Naive thymus-derived CD4-positive, alpha-beta T cell (primary cell): ENCODE measurements around the gene CNN2. TPM values are rescaled to one million over a fixed set of nuclear protein-coding genes. Genes with fewer than 3 reads are reported as not detected.

Experiments
- ATAC-seq: fragments of 150-1000 bp; cut with Tn5 transposase; 2 replicates; pipeline ENCODE4 v1.10.0; 2021; ENCODE audit warnings: mild to moderate bottlenecking, moderate library complexity
- CTCF ChIA-PET: fragments of 350-600 bp; sonication (Branson Sonifier 250); formaldehyde crosslinking; loops from one replicate; lab custom pipeline; 2021; ENCODE audit warnings: antibody characterized with exemption; lab: Charles Lee
- POLR2A ChIA-PET: fragments of 350-600 bp; sonication (Branson Sonifier 250); formaldehyde crosslinking; loops from one replicate; lab custom pipeline; 2021; ENCODE audit warnings: antibody characterized with exemption, inconsistent platforms; lab: Charles Lee
- DNase-seq, 9 donors: peaks; one replicate each; pipeline versions ENCODE4 v3.0.0 to v3.0.0-alpha.2; 2020 to 2022; ENCODE audit warnings: mixed read lengths in 1 of 9
- H3K27ac ChIP-seq: one replicate; pipeline ENCODE4 v1.7.0; 2013; ENCODE audit warnings: mild to moderate bottlenecking, low read depth, low read length, moderate library complexity
- H3K27me3 ChIP-seq, 2 donors: one replicate each; pipeline ENCODE4 v1.7.0; 2013; ENCODE audit warnings: low read length in 2 of 2, mild to moderate bottlenecking in 2 of 2, moderate library complexity in 2 of 2; ENCODE audit not compliant: control insufficient read depth in 2 of 2, insufficient read depth in 2 of 2
- H3K36me3 ChIP-seq, 3 experiments: 1 replicate in 2 of 3; 2 replicates in 1 of 3; pipeline ENCODE4 v1.7.0; 2013; ENCODE audit warnings: low read length in 3 of 3, mild to moderate bottlenecking in 3 of 3, moderate library complexity in 1 of 3; ENCODE audit not compliant: insufficient read depth in 3 of 3, control insufficient read depth in 2 of 3
- H3K4me1 ChIP-seq, 2 donors: one replicate each; pipeline ENCODE4 v1.7.0; 2013; ENCODE audit warnings: low read length in 2 of 2, mild to moderate bottlenecking in 2 of 2, moderate library complexity in 1 of 2; ENCODE audit not compliant: control insufficient read depth in 2 of 2, insufficient read depth in 2 of 2
- H3K4me3 ChIP-seq: 2 replicates; pipeline ENCODE4 v1.7.0; 2013; ENCODE audit warnings: mild to moderate bottlenecking, low read length
- H3K9me3 ChIP-seq, 3 experiments: 1 replicate in 2 of 3; 2 replicates in 1 of 3; pipeline ENCODE4 v1.7.0; 2013; ENCODE audit warnings: low read length in 3 of 3; ENCODE audit not compliant: control insufficient read depth in 2 of 3
- H3K27ac Mint-ChIP-seq, 9 donors: one replicate each; pipeline ENCODE4 v1.8.0; 2020 to 2022; ENCODE audit warnings: mixed read lengths in 9 of 9, mild to moderate bottlenecking in 8 of 9, moderate library complexity in 5 of 9, inconsistent platforms in 2 of 9
- H3K27me3 Mint-ChIP-seq, 5 donors: one replicate each; pipeline ENCODE4 v1.8.0; 2021 to 2022; ENCODE audit warnings: mixed read lengths in 5 of 5, mild to moderate bottlenecking in 1 of 5
- H3K36me3 Mint-ChIP-seq, 5 donors: one replicate each; pipeline ENCODE4 v1.8.0; 2020 to 2022; ENCODE audit warnings: mixed read lengths in 5 of 5, mild to moderate bottlenecking in 3 of 5, inconsistent platforms in 1 of 5
- H3K4me1 Mint-ChIP-seq, 7 donors: one replicate each; pipeline ENCODE4 v1.8.0; 2020 to 2022; ENCODE audit warnings: mixed read lengths in 7 of 7, mild to moderate bottlenecking in 3 of 7, inconsistent platforms in 1 of 7
- H3K4me3 Mint-ChIP-seq, 10 donors: one replicate each; pipeline ENCODE4 v1.8.0; 2020 to 2022; ENCODE audit warnings: mild to moderate bottlenecking in 10 of 10, mixed read lengths in 10 of 10, moderate library complexity in 6 of 10, inconsistent platforms in 2 of 10
- H3K9me3 Mint-ChIP-seq, 11 donors: one replicate each; pipeline ENCODE4 v1.8.0; 2020 to 2022; ENCODE audit warnings: mixed read lengths in 11 of 11, mild to moderate bottlenecking in 4 of 11, inconsistent platforms in 1 of 11, moderate library complexity in 1 of 11
- intact Hi-C, 2 donors: fragments of 100-400 bp; cut with micrococcal nuclease; formaldehyde crosslinking; loops; one replicate each; pipeline ENCODE4 v1.15.1; 2023
- polyA plus RNA-seq, 2 donors: library from polyadenylated mRNA; unstranded; fragments of 300-500 nt; fragmentation: Illumina TruSeq; gene quantifications; one replicate each; pipeline ENCODE4 v1.2.3, GENCODE V29; 2021
- total RNA-seq, 6 experiments: library from RNA in 5 of 6; stranded (reverse) in 5 of 6; gene quantifications; 1 replicate in 5 of 6; 2 replicates in 1 of 6; pipeline ENCODE4 v1.2.3 and lab custom pipeline; 2021 to 2026

CNN2 gene
- total and polyA plus RNA-seq, 7 experiments from 2014 or later = 234 to 704 (median 326) TPM

- no peak for ATAC-seq
- H3K27ac ChIP-seq = no peak overlapping the region
- peaks cover 32 to 43% of the 10 kb centered on the region in 2 donors for H3K4me1 ChIP-seq
- peaks cover 14 to 40% (median 18%) of the 10 kb centered on the region in 3 experiments for H3K36me3 ChIP-seq
- H3K4me3 Mint-ChIP-seq = peak overlapping the region in 5 of 10 donors; percentile 12 to 98 (median 44)
- H3K36me3 Mint-ChIP-seq = peaks cover 6 to 42% (median 14%) of the 10 kb centered on the region in 5 donors
- H3K27me3 Mint-ChIP-seq = no peaks in the 10 kb centered on the region
- no peak overlapping the region for H3K4me3 ChIP-seq
- DNase-seq = peak in 2 of 9 donors; percentile 5 to 26
- H3K9me3 Mint-ChIP-seq = peaks cover 0 to 2% (median 0%) of the 10 kb centered on the region in 11 donors
- H3K27me3 ChIP-seq = no peaks in the 10 kb centered on the region
- ChIA-PET POLR2A (interaction anchor here (0.7 to 9.4 kb wide), 5 partner anchors 9 to 52 kb away, joined by 3 to 342 read pairs (median 136); partner anchors contain the start of genes ARHGAP45, CNN2, RNU6-2 and TMEM259), CTCF (interaction anchor here (0.7 kb wide), 1 partner anchor 16 kb away, joined by 4 read pairs; no protein-coding TSS in a partner anchor)
- no peaks in the 10 kb centered on the region for H3K9me3 ChIP-seq
- intact Hi-C loops = loop anchor here in 1 of 2 donors (5.0 kb wide), 1 partner anchor 41 kb away; no protein-coding TSS in a partner anchor
- H3K27ac Mint-ChIP-seq = peak overlapping the region in 8 of 9 donors; percentile 66 to 98 (median 94)
- peaks cover 35 to 71% (median 64%) of the 10 kb centered on the region in 7 donors for H3K4me1 Mint-ChIP-seq
Observed at GRCh38 chr19:1035998-1036621, 9.7 kb downstream of the CNN2 start.

DNA sequence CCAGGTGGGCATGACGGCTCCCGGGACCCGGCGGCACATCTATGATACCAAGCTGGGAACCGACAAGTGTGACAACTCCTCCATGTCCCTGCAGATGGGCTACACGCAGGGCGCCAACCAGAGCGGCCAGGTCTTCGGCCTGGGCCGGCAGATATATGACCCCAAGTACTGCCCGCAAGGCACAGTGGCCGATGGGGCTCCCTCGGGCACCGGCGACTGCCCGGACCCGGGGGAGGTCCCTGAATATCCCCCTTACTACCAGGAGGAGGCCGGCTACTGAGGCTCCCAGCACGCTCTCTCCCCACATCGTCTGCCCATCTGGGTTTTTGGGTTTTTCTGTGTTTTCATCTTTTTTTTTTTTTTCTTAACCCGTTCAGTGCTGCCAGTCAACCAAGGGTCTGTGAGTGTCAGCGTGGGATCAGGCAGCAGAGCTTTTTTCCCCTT is 11.2 kb downstream of the CNN2 start:
- no peak for ATAC-seq
- Histone ChIP-seq H3K4me1 (peaks cover 30 to 49% of the 10 kb centered on the region in 2 donors), H3K4me3 (peak overlapping the region; percentile 43), H3K9me3 (no peaks in the 10 kb centered on the region), H3K27ac (peak overlapping the region; percentile 60), H3K27me3 (no peaks in the 10 kb centered on the region), H3K36me3 (peaks cover 8 to 37% (median 11%) of the 10 kb centered on the region in 3 experiments)
- peaks cover 6 to 37% (median 14%) of the 10 kb centered on the region in 5 donors for H3K36me3 Mint-ChIP-seq
- intact Hi-C loops = loop anchor here (2.0 to 5.0 kb wide), 2 partner anchors 37 to 40 kb away; partner anchors contain the start of gene GRIN3B (in 1 of the 2)
- peaks cover 29 to 71% (median 62%) of the 10 kb centered on the region in 7 donors for H3K4me1 Mint-ChIP-seq
- ChIA-PET CTCF (interaction anchor here (0.6 to 2.5 kb wide), 4 partner anchors 12 to 139 kb away, joined by 3 to 6 read pairs (median 4); partner anchors contain the start of gene CNN2), POLR2A (interaction anchor here (0.6 to 9.4 kb wide), 12 partner anchors 9 to 362 kb away, joined by 3 to 342 read pairs (median 5); partner anchors contain the start of genes ARHGAP45, CNN2, RNU6-2 and TMEM259)
- peaks cover 0 to 2% (median 0%) of the 10 kb centered on the region in 11 donors for H3K9me3 Mint-ChIP-seq
- peak overlapping the region; percentile 78 to 98 (median 95) for H3K27ac Mint-ChIP-seq
- no peaks in the 10 kb centered on the region for H3K27me3 Mint-ChIP-seq
- DNase-seq = no peak
- peak overlapping the region; percentile 32 to 100 (median 98) for H3K4me3 Mint-ChIP-seq

GRCh38 chr19:1038978-1039645 is 12.7 kb downstream of the CNN2 start:
- ChIA-PET POLR2A (interaction anchor here (0.9 to 9.4 kb wide), 17 partner anchors 9 to 229 kb away, joined by 3 to 342 read pairs (median 6); partner anchors contain the start of genes ARHGAP45, CIRBP, CNN2 and MED16), CTCF (interaction anchor here (1.1 to 3.1 kb wide), 6 partner anchors 8 to 230 kb away, joined by 3 to 13 read pairs (median 5); partner anchors contain the start of genes CIRBP, CNN2 and RNU6-2)
- H3K36me3 Mint-ChIP-seq = peaks cover 6 to 31% (median 14%) of the 10 kb centered on the region in 5 donors
- H3K4me3 ChIP-seq = peak overlapping the region; percentile 39
- peaks cover 30 to 42% of the 10 kb centered on the region in 2 donors for H3K4me1 ChIP-seq
- H3K4me1 Mint-ChIP-seq = peaks cover 29 to 61% (median 54%) of the 10 kb centered on the region in 7 donors
- H3K27me3 Mint-ChIP-seq = no peaks in the 10 kb centered on the region
- peak overlapping the region; percentile 78 to 98 (median 95) for H3K27ac Mint-ChIP-seq
- DNase-seq (peak in 1 of 9 donors; percentile 26), ATAC-seq (no peak)
- H3K36me3 ChIP-seq = peaks cover 6 to 39% (median 7%) of the 10 kb centered on the region in 3 experiments
- H3K9me3 ChIP-seq = no peaks in the 10 kb centered on the region
- peaks cover 0 to 2% (median 0%) of the 10 kb centered on the region in 11 donors for H3K9me3 Mint-ChIP-seq
- intact Hi-C loops = loop anchor here (2.0 to 5.0 kb wide), 2 partner anchors 38 kb away; partner anchors contain the start of gene GRIN3B (in 1 of the 2)
- H3K27ac ChIP-seq = peak overlapping the region; percentile 60
- no peaks in the 10 kb centered on the region for H3K27me3 ChIP-seq
- peak overlapping the region; percentile 95 to 100 (median 98) for H3K4me3 Mint-ChIP-seq

DNA sequence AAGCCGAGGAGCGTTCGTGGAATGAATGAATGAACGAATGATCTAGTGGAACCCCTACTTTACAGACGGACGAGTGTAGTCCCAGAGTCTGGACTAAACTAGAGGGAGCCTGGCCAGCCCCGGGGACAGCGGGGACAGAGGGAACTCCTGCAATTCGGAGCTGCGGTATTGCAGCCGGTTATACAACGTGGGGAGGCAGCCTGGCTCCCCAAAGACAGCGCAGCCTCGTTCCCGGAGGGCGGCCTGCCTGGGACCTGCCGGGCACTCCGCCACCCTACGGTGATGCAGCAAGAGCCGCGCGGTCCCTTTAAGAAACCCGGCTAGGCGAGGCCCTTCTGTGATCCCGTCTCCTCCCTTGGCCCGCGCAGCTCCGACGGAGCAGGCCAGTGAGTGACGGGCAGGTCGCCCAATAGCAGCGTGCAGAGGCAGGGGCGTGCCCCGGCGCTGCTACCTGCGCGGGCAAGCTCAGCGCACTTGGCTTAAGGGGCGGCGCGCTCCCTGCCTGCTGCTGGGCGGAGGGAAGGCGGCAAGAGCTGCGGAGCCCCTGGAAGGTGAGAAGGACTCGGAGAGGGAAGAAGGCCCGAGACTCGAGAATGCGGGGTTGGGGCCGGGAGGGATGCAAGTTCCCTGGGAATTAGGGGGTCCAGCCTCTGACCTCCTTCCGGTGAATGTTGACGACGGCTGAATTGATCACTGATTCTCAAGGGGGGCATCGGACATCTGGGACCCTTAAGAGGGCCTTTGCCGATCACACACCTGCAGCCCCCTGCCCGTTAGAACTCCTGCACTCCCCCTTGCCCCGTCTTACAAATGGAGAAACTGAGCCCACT is 13.5 kb downstream of the CNN2 start, which contains the start of gene ABCA7:
Gene ABCA7, plus strand, starts transcription at position 462 of the 830 bp plus-strand sequence. CDS start 1,255 bp downstream, outside the sequence.
- H3K36me3 ChIP-seq = peaks cover 6 to 46% (median 7%) of the 10 kb centered on the region in 3 experiments
- POLR2A ChIA-PET = interaction anchor here (0.6 to 9.4 kb wide), 22 partner anchors 9 to 450 kb away, joined by 3 to 342 read pairs (median 5); partner anchors contain the start of genes ARHGAP45, CIRBP, CNN2 and GPX4

More for the DNA sequence above, 13.5 kb downstream of the CNN2 start, which contains the start of gene ABCA7:
- peaks cover 29 to 61% (median 54%) of the 10 kb centered on the region in 7 donors for H3K4me1 Mint-ChIP-seq
- Histone ChIP-seq H3K4me1 (peaks cover 30 to 42% of the 10 kb centered on the region in 2 donors), H3K27me3 (no peaks in the 10 kb centered on the region), H3K9me3 (no peaks in the 10 kb centered on the region), H3K4me3 (peak within 1 kb of the TSS; percentile 74), H3K27ac (peak within 1 kb of the TSS; percentile 74)
- DNase-seq (peak; percentile 98 to 100 (median 99)), ATAC-seq (peak; percentile 96)
- peaks cover 0 to 2% (median 0%) of the 10 kb centered on the region in 11 donors for H3K9me3 Mint-ChIP-seq
- intact Hi-C loops = loop anchor here (1.0 to 5.0 kb wide), 10 partner anchors 12 to 165 kb away; partner anchors contain the start of genes ARHGAP45 (in 2 of the 2), RNU6-2 (in 2 of the 2), TMEM259 (in 2 of the 2) and GRIN3B (in 1 of the 2)
- H3K4me3 Mint-ChIP-seq = peak within 1 kb of the TSS; percentile 95 to 100 (median 98)
- peaks cover 6 to 31% (median 14%) of the 10 kb centered on the region in 5 donors for H3K36me3 Mint-ChIP-seq
- no peaks in the 10 kb centered on the region for H3K27me3 Mint-ChIP-seq
- CTCF ChIA-PET = interaction anchor here (0.7 to 3.1 kb wide), 7 partner anchors 9 to 229 kb away, joined by 3 to 13 read pairs (median 4); partner anchors contain the start of genes CIRBP, CNN2 and RNU6-2
- peak within 1 kb of the TSS; percentile 79 to 98 (median 95) for H3K27ac Mint-ChIP-seq
